GM21390 (cell line): Measurements from ENCODE around the gene PHYHD1.
"Not testable (repeated sequence)": the region's sequence is repeated elsewhere in the genome, so short reads cannot be mapped to it uniquely, and the experiment has no call there.

ENCODE experiments used
- ATAC-seq: cut with Tn5 transposase; IDR thresholded peaks from one replicate; pipeline ENCODE4 v1.9.1; 2021; ENCODE audit not compliant: unreplicated experiment

Gene PHYHD1

GRCh38 chr9:128961403-128961802, 40.6 kb downstream of the PHYHD1 start:
- ATAC-seq = not testable (repeated sequence)

DNA sequence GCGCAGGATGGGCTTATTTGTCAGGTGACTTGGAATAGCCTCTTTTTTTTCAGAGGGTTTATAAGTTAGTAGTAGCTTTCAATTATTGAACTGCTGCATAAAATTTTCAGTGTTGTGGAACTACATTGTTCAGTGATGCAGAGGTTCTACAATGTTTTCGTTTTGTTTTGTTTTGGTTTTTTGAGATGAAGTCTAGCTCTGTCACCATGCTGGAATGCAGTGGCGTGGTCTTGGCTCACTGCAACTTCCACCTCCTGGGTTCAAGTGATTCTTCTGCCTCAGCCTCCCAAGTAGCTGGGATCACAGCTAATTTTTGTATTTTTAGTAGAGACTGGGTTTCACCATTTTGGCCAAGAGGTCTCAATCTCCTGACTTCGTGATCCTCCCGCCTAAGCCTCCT, 48.7 kb downstream of the PHYHD1 start:
- no peak for ATAC-seq

- no peak for ATAC-seq
Measured at GRCh38 chr9:128972956-128973355, 52.2 kb downstream of the PHYHD1 start.

DNA sequence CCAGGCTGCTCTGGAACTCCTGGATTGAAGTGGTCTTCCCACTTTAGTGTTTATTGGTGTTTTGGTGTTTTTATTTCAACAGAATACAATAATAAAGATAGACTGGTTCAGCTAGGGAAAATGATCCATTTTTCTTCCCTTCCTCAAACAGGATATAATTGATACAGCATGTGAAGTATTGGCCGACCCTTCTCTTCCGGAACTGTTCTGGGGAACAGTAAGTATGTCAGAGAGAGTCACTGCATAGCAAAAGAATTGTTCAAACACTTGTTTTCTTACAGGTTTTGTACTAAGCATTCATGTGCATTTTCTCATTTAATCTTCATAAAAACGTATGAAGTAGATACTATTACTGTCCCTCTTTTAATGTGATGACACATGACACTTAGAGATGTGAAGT, 58.3 kb downstream of the PHYHD1 start:
- no peak for ATAC-seq

GRCh38 chr9:128983536-128983935, 62.8 kb downstream of the PHYHD1 start:
- ATAC-seq = no peak

GRCh38 chr9:128986671-128987070, 65.9 kb downstream of the PHYHD1 start:
- no peak for ATAC-seq

GRCh38 chr9:128987805-128988204, 67.0 kb downstream of the PHYHD1 start:
- ATAC-seq = no peak
